ENCODE results near the gene BSG.

BSG gene

DNA sequence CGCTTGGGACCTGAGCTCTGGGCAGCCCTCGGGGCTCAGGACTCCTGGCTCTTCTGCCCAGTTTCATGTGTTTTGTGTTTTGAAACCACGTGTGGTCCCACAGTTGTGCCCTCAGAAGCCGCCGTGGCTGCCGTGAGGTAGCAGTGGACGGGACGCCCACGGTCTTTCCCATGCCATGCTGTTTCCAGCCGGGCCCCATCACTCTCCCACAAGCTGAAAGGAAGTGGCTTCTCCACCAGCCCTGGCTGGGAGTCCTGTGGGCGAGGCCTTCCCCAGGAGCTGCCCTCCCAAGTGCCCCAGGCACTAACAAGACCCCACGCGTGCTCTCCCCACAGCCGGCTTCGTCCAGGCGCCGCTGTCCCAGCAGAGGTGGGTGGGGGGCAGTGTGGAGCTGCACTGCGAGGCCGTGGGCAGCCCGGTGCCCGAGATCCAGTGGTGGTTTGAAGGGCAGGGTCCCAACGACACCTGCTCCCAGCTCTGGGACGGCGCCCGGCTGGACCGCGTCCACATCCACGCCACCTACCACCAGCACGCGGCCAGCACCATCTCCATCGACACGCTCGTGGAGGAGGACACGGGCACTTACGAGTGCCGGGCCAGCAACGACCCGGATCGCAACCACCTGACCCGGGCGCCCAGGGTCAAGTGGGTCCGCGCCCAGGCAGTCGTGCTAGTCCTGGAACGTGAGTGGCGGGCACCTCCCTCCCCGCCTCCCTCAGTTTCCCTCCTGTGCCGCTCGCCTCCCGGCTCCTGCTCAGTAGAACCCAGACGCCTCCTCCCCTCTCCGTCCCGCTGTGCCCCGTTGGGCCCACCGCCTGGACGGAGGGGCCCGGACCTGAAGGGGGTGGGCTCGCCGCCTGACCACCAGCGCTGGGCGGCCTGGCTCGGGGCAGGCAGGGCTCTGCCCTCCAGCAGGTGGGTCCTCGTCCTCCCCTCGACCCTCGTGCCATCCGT lies 5.3 kb downstream of the BSG start:
- TF ChIP-seq POU2F2 (IDR thresholded peaks at IDR 0.05; ENCODE audit: low read depth, low read length) = no peak
- no peak for TF ChIP-seq POLR2AphosphoS5 (IDR thresholded peaks at IDR 0.05; ENCODE audit: low read depth, low read length)
- TF ChIP-seq TAF1 (IDR thresholded peaks at IDR 0.05; ENCODE audit: low read depth, low read length) = no peak
- TF ChIP-seq POLR2A (IDR thresholded peaks at IDR 0.05; ENCODE audit: low read depth, low read length) = no peak
- TF ChIP-seq PAX5 (IDR thresholded peaks at IDR 0.05; ENCODE audit: insufficient read depth, low read length, severe bottlenecking) = no peak
- no peak for TF ChIP-seq SPI1 (IDR thresholded peaks at IDR 0.05; ENCODE audit: low read depth, low read length)
- FAIRE-seq (no peak), DNase-seq (ENCODE audit: insufficient read length, low spot score) (no peak)

- no peak for DNase-seq (ENCODE audit: insufficient read length, low spot score)
- FAIRE-seq = no peak
- no peak for TF ChIP-seq POLR2A (IDR thresholded peaks at IDR 0.05; ENCODE audit: low read depth, low read length)
- TF ChIP-seq POLR2AphosphoS5 (IDR thresholded peaks at IDR 0.05; ENCODE audit: low read depth, low read length) = no peak
- no peak for TF ChIP-seq TAF1 (IDR thresholded peaks at IDR 0.05; ENCODE audit: low read depth, low read length)
- TF ChIP-seq POU2F2 (IDR thresholded peaks at IDR 0.05; ENCODE audit: low read depth, low read length) = no peak
- no peak for TF ChIP-seq PAX5 (IDR thresholded peaks at IDR 0.05; ENCODE audit: insufficient read depth, low read length, severe bottlenecking)
- TF ChIP-seq SPI1 (IDR thresholded peaks at IDR 0.05; ENCODE audit: low read depth, low read length) = no peak
Observed at GRCh38 chr19:579111-579841, 6.9 kb downstream of the BSG start.

DNA sequence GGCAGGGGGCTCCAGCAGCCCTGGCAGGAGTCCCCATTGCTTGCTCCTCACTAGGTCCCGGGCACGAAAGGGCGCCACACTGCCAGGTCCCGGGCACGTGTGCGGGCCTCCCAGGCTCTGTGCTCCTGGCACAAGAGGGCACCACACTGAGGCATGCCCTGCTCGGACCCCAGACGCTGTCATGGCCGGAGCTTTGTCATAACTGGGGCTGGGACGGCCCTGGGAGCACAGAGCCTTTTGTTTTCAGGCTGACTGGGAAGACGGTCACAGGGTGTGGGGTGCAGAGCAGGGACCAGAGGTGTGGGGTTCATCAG lies 7.4 kb downstream of the BSG start:
- no peak for DNase-seq (ENCODE audit: insufficient read length, low spot score)
- no peak for FAIRE-seq
- TF ChIP-seq POLR2AphosphoS5 (IDR thresholded peaks at IDR 0.05; ENCODE audit: low read depth, low read length) (no peak), POLR2A (IDR thresholded peaks at IDR 0.05; ENCODE audit: low read depth, low read length) (no peak)

DNA sequence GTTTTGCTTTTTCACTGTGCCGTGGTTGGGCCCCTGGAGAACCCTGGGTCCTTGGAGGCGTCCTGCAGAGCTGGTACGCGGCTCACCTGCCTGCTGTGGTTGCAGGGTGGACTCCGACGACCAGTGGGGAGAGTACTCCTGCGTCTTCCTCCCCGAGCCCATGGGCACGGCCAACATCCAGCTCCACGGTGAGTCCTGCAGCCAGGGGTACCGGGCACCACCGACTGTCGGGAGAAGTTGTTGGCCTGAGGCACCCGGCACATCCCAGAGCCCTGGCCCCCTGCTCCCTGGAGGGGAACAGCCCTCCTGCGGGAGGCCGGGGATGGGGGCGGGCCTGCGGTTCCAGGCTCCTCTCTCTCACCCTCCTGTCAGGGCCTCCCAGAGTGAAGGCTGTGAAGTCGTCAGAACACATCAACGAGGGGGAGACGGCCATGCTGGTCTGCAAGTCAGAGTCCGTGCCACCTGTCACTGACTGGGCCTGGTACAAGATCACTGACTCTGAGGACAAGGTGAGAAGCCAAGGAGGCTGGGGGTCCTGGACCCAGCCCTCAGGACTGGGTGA lies 8.0 kb downstream of the BSG start:
- FAIRE-seq (no peak), DNase-seq (ENCODE audit: insufficient read length, low spot score) (no peak)
- no peak for TF ChIP-seq POU2F2 (IDR thresholded peaks at IDR 0.05; ENCODE audit: low read depth, low read length)
- no peak for TF ChIP-seq SPI1 (IDR thresholded peaks at IDR 0.05; ENCODE audit: low read depth, low read length)
- no peak for TF ChIP-seq POLR2A (IDR thresholded peaks at IDR 0.05; ENCODE audit: low read depth, low read length)
- no peak for TF ChIP-seq POLR2AphosphoS5 (IDR thresholded peaks at IDR 0.05; ENCODE audit: low read depth, low read length)
- no peak for TF ChIP-seq PAX5 (IDR thresholded peaks at IDR 0.05; ENCODE audit: insufficient read depth, low read length, severe bottlenecking)
- TF ChIP-seq TAF1 (IDR thresholded peaks at IDR 0.05; ENCODE audit: low read depth, low read length) = no peak

DNA sequence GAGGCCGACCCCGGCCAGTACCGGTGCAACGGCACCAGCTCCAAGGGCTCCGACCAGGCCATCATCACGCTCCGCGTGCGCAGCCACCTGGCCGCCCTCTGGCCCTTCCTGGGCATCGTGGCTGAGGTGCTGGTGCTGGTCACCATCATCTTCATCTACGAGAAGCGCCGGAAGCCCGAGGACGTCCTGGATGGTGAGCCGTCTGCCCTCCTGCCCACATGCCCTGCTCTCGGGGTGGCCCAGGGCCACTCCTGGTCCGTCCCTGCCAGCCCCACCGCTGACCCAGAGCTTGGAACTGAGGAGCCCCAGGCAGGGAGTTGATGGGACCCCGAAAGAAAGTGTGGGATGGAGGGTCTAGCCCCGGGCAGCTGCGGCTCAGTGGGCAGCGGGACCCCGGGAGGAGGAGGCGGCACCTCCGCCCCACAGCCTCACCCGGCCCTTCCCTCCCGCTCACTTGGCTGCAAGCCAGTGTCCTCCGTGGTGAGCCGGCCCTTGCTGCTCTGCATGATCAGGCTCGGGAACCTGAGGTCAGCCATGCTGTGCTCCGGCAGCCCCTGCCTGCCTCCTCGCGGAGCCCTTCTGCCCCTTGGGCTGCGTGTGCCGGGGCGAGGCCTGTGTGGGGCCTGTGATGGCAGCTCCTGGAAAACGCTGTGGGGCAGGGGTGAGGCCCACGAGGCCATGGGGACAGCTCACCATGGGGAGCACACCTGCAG lies 9.2 kb downstream of the BSG start:
- FAIRE-seq (no peak), DNase-seq (ENCODE audit: insufficient read length, low spot score) (no peak)
- TF ChIP-seq POU2F2 (IDR thresholded peaks at IDR 0.05; ENCODE audit: low read depth, low read length) (no peak), PAX5 (IDR thresholded peaks at IDR 0.05; ENCODE audit: insufficient read depth, low read length, severe bottlenecking) (no peak)

DNA sequence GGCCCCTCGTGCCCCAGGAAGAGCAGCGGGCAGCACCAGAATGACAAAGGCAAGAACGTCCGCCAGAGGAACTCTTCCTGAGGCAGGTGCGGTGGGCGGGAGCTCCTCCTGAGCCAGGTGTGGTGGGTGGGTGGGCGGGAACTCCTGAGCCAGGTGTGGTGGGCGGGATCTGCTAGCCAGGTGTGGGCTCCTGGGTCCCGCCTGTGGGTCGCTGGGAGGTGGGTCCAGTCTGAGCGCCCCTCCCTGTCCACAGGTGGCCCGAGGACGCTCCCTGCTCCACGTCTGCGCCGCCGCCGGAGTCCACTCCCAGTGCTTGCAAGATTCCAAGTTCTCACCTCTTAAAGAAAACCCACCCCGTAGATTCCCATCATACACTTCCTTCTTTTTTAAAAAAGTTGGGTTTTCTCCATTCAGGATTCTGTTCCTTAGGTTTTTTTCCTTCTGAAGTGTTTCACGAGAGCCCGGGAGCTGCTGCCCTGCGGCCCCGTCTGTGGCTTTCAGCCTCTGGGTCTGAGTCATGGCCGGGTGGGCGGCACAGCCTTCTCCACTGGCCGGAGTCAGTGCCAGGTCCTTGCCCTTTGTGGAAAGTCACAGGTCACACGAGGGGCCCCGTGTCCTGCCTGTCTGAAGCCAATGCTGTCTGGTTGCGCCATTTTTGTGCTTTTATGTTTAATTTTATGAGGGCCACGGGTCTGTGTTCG lies 10.3 kb downstream of the BSG start:
- FAIRE-seq = no peak
- DNase-seq (ENCODE audit: insufficient read length, low spot score) = no peak
- TF ChIP-seq SPI1 (IDR thresholded peaks at IDR 0.05; ENCODE audit: low read depth, low read length) = no peak
- no peak for TF ChIP-seq POLR2A (IDR thresholded peaks at IDR 0.05; ENCODE audit: low read depth, low read length)
- no peak for TF ChIP-seq TAF1 (IDR thresholded peaks at IDR 0.05; ENCODE audit: low read depth, low read length)
- no peak for TF ChIP-seq PAX5 (IDR thresholded peaks at IDR 0.05; ENCODE audit: insufficient read depth, low read length, severe bottlenecking)
- TF ChIP-seq POU2F2 (IDR thresholded peaks at IDR 0.05; ENCODE audit: low read depth, low read length) = no peak
- TF ChIP-seq POLR2AphosphoS5 (IDR thresholded peaks at IDR 0.05; ENCODE audit: low read depth, low read length) = no peak

- no peak for TF ChIP-seq TAF1 (IDR thresholded peaks at IDR 0.05; ENCODE audit: low read depth, low read length)
- TF ChIP-seq PAX5 (IDR thresholded peaks at IDR 0.05; ENCODE audit: insufficient read depth, low read length, severe bottlenecking) = no peak
- TF ChIP-seq POLR2AphosphoS5 (IDR thresholded peaks at IDR 0.05; ENCODE audit: low read depth, low read length) = peak; percentile 41
- no peak for TF ChIP-seq POU2F2 (IDR thresholded peaks at IDR 0.05; ENCODE audit: low read depth, low read length)
- peak; percentile 3; the same call in 1 of the 2 replicates for TF ChIP-seq POLR2A (IDR thresholded peaks at IDR 0.05; ENCODE audit: low read depth, low read length)
- TF ChIP-seq SPI1 (IDR thresholded peaks at IDR 0.05; ENCODE audit: low read depth, low read length) = no peak
- DNase-seq (ENCODE audit: insufficient read length, low spot score) = no peak
- FAIRE-seq = no peak
Observed at GRCh38 chr19:583198-583967, 11.0 kb downstream of the BSG start.

GRCh38 chr19:583968-584239 lies 11.5 kb downstream of the BSG start:
- FAIRE-seq (no peak), DNase-seq (ENCODE audit: insufficient read length, low spot score) (no peak)
- no peak for TF ChIP-seq PAX5 (IDR thresholded peaks at IDR 0.05; ENCODE audit: insufficient read depth, low read length, severe bottlenecking)
- no peak for TF ChIP-seq TAF1 (IDR thresholded peaks at IDR 0.05; ENCODE audit: low read depth, low read length)
- peak; percentile 49; the same call in 1 of the 2 replicates for TF ChIP-seq POLR2AphosphoS5 (IDR thresholded peaks at IDR 0.05; ENCODE audit: low read depth, low read length)
- TF ChIP-seq POLR2A (IDR thresholded peaks at IDR 0.05; ENCODE audit: low read depth, low read length) = peak; percentile 12; the same call in 1 of the 2 replicates

Measured in GM12891 (cell line).